OCI-LY3 (cell line): ENCODE data around the gene KITLG.

Experiments used
- CTCF ChIP-seq: fragments of 200-600, 300-600 bp; sonication (generic); IDR thresholded peaks from 2 replicates; pipeline ENCODE4 v1.5.1; 2014; ENCODE audit warnings: antibody characterized with exemption, low read length, low read depth
- EZH2phosphoT487 ChIP-seq: fragments of 200-600 bp; shearing (Covaris generic); IDR thresholded peaks from 2 replicates; pipeline ENCODE4 v1.6.1; 2018; ENCODE audit warnings: antibody characterized with exemption, mixed run types, low read depth

GRCh38 chr12:88604646-88605045, 24.4 kb upstream of the KITLG start:
- no peak for TF ChIP-seq CTCF
- no peak for TF ChIP-seq EZH2phosphoT487
